HepG2 (cell line): ENCODE results near the gene ESM1.

Source experiments
- RARG ChIP-seq: sonication (generic); formaldehyde crosslinking; IDR thresholded peaks from 2 replicates; pipeline ENCODE4 v1.4.0; 2020; ENCODE audit warnings: low read depth, mild to moderate bottlenecking, missing genetic modification reagents
- ZNF335 ChIP-seq: sonication (generic); formaldehyde crosslinking; IDR thresholded peaks from 2 replicates; pipeline ENCODE4 v1.4.0; 2020; ENCODE audit warnings: missing genetic modification reagents
- TF ChIP-seq, protein P1 (sequence below): sonication (generic); formaldehyde crosslinking; IDR thresholded peaks from 2 replicates; pipeline ENCODE4 v1.5.0; 2020; ENCODE audit warnings: mild to moderate bottlenecking, missing genetic modification reagents, moderate library complexity
- TF ChIP-seq, protein P2 (sequence below): IDR thresholded peaks from 2 replicates; pipeline ENCODE4 v1.6.1; 2016; ENCODE audit warnings: missing compliant biosample characterization, missing genetic modification reagents, borderline replicate concordance
- TF ChIP-seq, protein P3 (sequence below), 2 experiments: sonication (generic) in 1 of 2; formaldehyde crosslinking in 1 of 2; IDR thresholded peaks; 2 replicates each; pipeline versions ENCODE4 v1.4.0 to v1.6.1; 2018 to 2020; ENCODE audit warnings: missing genetic modification reagents in 2 of 2, borderline replicate concordance in 1 of 2, low read depth in 1 of 2, mild to moderate bottlenecking in 1 of 2, missing biosample characterization in 1 of 2

DNA sequence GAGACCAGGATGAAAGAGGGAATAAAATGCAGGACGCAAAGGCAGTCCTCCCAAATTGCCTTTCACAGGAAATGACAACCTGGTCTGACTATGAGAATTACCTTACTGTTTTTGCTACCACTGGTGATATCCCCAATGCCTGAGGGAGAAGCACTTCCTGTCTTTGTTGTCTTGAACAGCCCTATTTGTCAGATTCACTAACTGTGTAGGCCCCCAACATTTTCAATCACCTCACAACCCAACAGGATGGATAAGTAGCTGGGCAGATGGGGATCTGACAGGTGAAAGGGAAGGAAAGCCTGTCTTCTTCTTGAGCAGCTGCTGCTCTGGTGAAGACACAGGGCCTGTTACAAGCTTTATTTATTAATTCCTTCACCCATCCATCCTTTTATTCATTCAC lies 9.7 kb downstream of the ESM1 start:
- TF ChIP-seq RARG (CRISPR knock-in tag) (no peak), ZNF335 (CRISPR knock-in tag) (no peak)
- TF ChIP-seq, protein P1, sequence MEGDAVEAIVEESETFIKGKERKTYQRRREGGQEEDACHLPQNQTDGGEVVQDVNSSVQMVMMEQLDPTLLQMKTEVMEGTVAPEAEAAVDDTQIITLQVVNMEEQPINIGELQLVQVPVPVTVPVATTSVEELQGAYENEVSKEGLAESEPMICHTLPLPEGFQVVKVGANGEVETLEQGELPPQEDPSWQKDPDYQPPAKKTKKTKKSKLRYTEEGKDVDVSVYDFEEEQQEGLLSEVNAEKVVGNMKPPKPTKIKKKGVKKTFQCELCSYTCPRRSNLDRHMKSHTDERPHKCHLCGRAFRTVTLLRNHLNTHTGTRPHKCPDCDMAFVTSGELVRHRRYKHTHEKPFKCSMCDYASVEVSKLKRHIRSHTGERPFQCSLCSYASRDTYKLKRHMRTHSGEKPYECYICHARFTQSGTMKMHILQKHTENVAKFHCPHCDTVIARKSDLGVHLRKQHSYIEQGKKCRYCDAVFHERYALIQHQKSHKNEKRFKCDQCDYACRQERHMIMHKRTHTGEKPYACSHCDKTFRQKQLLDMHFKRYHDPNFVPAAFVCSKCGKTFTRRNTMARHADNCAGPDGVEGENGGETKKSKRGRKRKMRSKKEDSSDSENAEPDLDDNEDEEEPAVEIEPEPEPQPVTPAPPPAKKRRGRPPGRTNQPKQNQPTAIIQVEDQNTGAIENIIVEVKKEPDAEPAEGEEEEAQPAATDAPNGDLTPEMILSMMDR (CRISPR knock-in tag) = no peak
- TF ChIP-seq, protein P2, sequence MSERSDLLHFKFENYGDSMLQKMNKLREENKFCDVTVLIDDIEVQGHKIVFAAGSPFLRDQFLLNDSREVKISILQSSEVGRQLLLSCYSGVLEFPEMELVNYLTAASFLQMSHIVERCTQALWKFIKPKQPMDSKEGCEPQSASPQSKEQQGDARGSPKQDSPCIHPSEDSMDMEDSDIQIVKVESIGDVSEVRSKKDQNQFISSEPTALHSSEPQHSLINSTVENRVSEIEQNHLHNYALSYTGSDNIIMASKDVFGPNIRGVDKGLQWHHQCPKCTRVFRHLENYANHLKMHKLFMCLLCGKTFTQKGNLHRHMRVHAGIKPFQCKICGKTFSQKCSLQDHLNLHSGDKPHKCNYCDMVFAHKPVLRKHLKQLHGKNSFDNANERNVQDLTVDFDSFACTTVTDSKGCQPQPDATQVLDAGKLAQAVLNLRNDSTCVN = no peak
- TF ChIP-seq, protein P3, sequence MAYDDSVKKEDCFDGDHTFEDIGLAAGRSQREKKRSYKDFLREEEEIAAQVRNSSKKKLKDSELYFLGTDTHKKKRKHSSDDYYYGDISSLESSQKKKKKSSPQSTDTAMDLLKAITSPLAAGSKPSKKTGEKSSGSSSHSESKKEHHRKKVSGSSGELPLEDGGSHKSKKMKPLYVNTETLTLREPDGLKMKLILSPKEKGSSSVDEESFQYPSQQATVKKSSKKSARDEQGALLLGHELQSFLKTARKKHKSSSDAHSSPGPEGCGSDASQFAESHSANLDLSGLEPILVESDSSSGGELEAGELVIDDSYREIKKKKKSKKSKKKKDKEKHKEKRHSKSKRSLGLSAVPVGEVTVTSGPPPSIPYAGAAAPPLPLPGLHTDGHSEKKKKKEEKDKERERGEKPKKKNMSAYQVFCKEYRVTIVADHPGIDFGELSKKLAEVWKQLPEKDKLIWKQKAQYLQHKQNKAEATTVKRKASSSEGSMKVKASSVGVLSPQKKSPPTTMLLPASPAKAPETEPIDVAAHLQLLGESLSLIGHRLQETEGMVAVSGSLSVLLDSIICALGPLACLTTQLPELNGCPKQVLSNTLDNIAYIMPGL (CRISPR knock-in tag; IDR thresholded peaks at IDR 0.05; ENCODE audit: borderline replicate concordance in 1 of 2, low read depth in 1 of 2) = no peak
